HG03025 (cell line): ENCODE measurements around the gene POLRMT.

Experiments
- ATAC-seq: cut with Tn5 transposase; IDR thresholded peaks from one replicate; pipeline ENCODE4 v1.9.1; 2021; ENCODE audit warnings: mild to moderate bottlenecking, moderate library complexity; ENCODE audit not compliant: unreplicated experiment, low FRiP score

Gene POLRMT

DNA sequence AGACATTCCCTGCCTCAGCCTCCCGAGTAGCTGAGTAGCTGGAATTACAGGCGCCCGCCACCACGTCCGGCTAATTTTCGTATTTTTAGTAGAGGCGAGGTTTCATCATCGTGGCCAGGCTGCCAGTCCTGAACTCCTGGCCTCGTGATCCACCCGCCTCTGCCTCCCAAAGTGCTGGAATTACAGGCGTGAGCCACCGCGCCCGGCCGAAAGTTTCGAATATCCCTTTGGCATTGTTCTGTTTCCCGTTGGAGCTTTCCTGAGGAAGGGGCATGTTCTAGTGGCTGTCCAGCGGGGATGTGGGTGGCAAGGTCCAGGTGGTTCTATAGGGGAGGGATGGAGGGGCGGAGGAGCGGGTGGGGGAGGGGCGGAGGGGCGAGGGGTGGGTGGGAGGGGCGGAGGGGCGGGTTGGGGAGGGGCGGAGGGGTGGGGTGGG is 63.1 kb downstream of the POLRMT start:
- no peak for ATAC-seq

DNA sequence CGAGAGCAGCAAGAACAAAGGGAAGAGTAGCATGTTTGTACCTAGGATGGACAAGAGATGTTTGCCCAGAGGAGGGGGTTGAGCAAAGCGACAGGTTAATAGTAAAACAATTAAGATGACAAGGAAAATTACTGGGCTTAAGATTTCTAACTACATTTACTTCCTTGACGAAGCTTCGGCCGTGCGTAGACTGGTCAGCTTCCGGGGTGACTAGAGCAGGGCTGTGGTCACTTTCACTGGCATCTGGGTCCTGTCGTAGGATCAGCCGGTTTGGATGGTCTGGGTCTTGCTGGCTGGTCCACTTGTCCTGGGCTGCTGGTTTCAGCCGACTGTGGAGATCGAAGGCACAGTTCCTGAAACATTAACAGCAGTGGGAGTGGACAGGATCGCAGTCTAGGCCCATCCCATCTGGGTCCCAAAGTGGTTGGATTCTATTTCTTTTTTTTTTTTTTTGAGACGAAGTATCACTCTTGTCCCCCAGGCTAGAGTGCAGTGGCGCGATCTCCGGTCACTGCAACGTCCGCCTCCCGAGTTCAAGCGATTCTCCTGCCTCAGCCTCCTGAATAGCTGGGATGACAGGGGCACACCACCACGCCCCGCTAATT is 65.9 kb downstream of the POLRMT start:
- ATAC-seq: no peak
